Activated naive CD8-positive, alpha-beta T cell treated with anti-CD3 and anti-CD28 coated beads, Interleukin-2, amount 10 ng/mL, durations not matched to agents 7 days and 5 days (primary cell): ENCODE results near the gene SETD1B. TPM values are rescaled to one million over a fixed set of nuclear protein-coding genes. Genes with fewer than 3 reads are reported as not detected.
"Not testable (repeated sequence)": the region's sequence is repeated elsewhere in the genome, so short reads cannot be mapped to it uniquely, and the experiment has no call there.

Experiments
- ATAC-seq: fragments of 150-1000 bp; cut with Tn5 transposase; one replicate; pipeline ENCODE4 v1.10.0; 2021; ENCODE audit warnings: low read depth, moderate library complexity
- POLR2A ChIA-PET: fragments of 350-600 bp; sonication (Branson Sonifier 250); formaldehyde crosslinking; loops from one replicate; lab custom pipeline; 2021; ENCODE audit warnings: antibody characterized with exemption; lab: Charles Lee
- DNase-seq: peaks from one replicate; pipeline ENCODE4 v3.0.0; 2021
- H3K27ac Mint-ChIP-seq: one replicate; pipeline ENCODE4 v1.8.0; 2022; ENCODE audit warnings: mild to moderate bottlenecking, mixed read lengths
- H3K27me3 Mint-ChIP-seq: one replicate; pipeline ENCODE4 v1.8.0; 2022; ENCODE audit warnings: mild to moderate bottlenecking, moderate library complexity, mixed read lengths
- H3K36me3 Mint-ChIP-seq: one replicate; pipeline ENCODE4 v1.8.0; 2021; ENCODE audit warnings: mild to moderate bottlenecking, mixed read lengths
- H3K4me1 Mint-ChIP-seq: one replicate; pipeline ENCODE4 v1.8.0; 2021; ENCODE audit warnings: mixed read lengths
- H3K4me3 Mint-ChIP-seq: one replicate; pipeline ENCODE4 v1.8.0; 2022; ENCODE audit warnings: mild to moderate bottlenecking, moderate library complexity, mixed read lengths
- H3K9me3 Mint-ChIP-seq: one replicate; pipeline ENCODE4 v1.8.0; 2021; ENCODE audit warnings: mixed read lengths
- total RNA-seq, 2 experiments: library from RNA; stranded (reverse); gene quantifications; one replicate each; pipeline ENCODE4 v1.2.3, GENCODE V29; 2021

Gene SETD1B
- 10 to 100 TPM; 45.0 to 46.8 TPM for total RNA-seq

- Mint-ChIP-seq H3K4me3 (peak within 1 kb of the TSS; percentile 96), H3K36me3 (peaks cover 22% of the 10 kb centered on the region), H3K27me3 (no peaks in the 10 kb centered on the region), H3K27ac (peak within 1 kb of the TSS; percentile 98), H3K4me1 (peaks cover 24% of the 10 kb centered on the region), H3K9me3 (no peaks in the 10 kb centered on the region)
- no peak for ATAC-seq
- POLR2A ChIA-PET: interaction anchor here (0.8 to 31.1 kb wide), 7 partner anchors 1 to 404 kb away, joined by 3 to 931 read pairs (median 4); partner anchors contain the start of genes CFAP251, RHOF, RNF34 and SETD1B
- DNase-seq: peak; percentile 77
These were observed at the start of gene SETD1B for GRCh38 chr12:121803861-121804416. Gene SETD1B, plus strand, starts transcription at chr12:121804009. Its CDS starts 729 bp downstream, at chr12:121804738.

DNA sequence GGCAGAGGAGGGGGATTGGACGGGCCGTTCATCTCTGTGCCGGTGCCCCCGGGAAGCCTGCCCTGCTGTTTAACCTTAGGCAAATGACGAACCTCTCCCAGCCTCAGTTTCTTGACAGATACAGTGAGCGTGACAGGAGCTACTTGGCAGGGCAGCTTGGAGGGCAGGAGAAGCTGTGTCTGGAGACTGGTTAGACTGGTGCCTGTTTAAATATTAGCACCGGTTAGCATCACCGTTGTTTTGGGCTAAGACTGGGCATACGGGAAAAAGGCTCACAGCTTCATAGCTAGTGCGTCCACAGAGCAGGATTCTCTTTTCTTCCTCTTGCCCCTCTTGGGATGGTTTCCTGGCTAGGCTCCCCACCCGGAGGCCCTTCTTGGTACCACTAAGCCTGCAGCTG, 49.0 kb upstream of the SETD1B start:
- no peak for DNase-seq
- no peaks in the 10 kb centered on the region for H3K27me3 Mint-ChIP-seq
- POLR2A ChIA-PET: no interaction called here
- no peak overlapping the region for H3K4me3 Mint-ChIP-seq
- ATAC-seq: no peak
- H3K4me1 Mint-ChIP-seq: peaks cover 18% of the 10 kb centered on the region
- no peak overlapping the region for H3K27ac Mint-ChIP-seq
- no peaks in the 10 kb centered on the region for H3K9me3 Mint-ChIP-seq
- peaks cover 14% of the 10 kb centered on the region for H3K36me3 Mint-ChIP-seq

DNA sequence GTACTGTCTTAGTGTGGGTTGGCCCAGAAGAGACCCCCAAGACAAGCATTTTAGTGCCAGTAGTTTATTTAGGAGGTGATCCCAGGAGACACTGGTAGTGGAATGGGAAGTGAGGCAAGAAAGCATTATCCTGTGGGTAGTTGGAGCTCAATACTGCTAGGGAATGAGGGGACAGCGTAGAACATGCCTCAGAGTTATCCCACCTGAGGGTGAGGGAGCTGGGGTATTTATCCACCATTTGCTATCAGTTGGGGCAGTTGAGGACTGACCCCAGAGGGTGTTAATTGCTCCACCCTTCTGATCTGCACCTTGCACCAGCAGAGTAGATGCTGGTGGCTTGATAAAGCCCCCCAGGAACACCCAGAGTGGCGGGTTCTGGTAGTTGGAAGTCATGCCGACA, 48.2 kb upstream of the SETD1B start:
- peaks cover 12% of the 10 kb centered on the region for H3K36me3 Mint-ChIP-seq
- H3K27ac Mint-ChIP-seq: peak overlapping the region; percentile 30
- ATAC-seq (no peak), DNase-seq (no peak)
- peaks cover 18% of the 10 kb centered on the region for H3K4me1 Mint-ChIP-seq
- H3K4me3 Mint-ChIP-seq: no peak overlapping the region
- no peaks in the 10 kb centered on the region for H3K9me3 Mint-ChIP-seq
- no peaks in the 10 kb centered on the region for H3K27me3 Mint-ChIP-seq
- POLR2A ChIA-PET: interaction anchor here (0.6 to 1.6 kb wide), 3 partner anchors 32 to 176 kb away, joined by 3 to 21 read pairs (median 3); partner anchors contain the start of gene TMEM120B

DNA sequence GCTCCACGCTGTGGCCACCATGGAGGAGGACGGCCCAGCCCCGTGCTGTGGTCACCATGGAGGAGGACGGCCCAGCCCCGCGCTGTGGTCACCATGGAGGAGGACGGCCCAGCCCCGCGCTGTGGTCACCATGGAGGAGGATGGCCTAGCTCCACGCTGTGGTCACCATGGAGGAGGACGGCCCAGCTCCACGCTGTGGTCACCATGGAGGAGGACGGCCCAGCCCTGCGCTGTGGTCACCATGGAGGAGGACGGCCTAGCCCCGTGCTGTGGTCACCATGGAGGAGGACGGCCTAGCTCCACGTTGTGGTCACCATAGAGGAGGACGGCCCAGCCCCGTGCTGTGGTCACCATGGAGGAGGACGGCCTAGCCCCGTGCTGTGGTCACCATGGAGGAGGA, 45.3 kb upstream of the SETD1B start:
- POLR2A ChIA-PET, H3K9me3 Mint-ChIP-seq, H3K36me3 Mint-ChIP-seq, ATAC-seq, H3K27me3 Mint-ChIP-seq, H3K4me3 Mint-ChIP-seq, H3K27ac Mint-ChIP-seq, DNase-seq: not testable (repeated sequence)
- H3K4me1 Mint-ChIP-seq: peaks cover 17% of the 10 kb centered on the region

DNA sequence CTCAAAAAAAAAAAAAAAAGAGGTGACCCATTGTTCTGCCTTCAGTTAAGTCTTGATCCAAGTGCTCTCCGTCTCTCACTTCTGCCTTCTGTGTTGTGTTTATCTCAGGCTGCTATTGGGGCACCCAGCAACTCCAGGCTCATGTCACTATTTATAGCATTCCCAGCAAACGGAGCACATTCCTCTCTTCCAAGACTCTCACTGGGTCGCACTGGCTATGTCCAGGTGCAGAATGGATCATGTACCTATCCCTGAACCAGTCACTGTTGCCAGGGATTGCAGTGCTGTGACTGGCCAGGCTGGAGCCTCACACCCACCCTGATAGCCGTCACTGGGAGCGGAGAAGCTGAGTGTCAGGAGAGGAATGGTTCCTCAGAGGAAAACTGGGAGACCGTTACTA, 41.5 kb upstream of the SETD1B start:
- POLR2A ChIA-PET: interaction anchor here (0.7 to 0.9 kb wide), 4 partner anchors 10 to 296 kb away, joined by 3 to 6 read pairs (median 4); no protein-coding TSS in a partner anchor
- ATAC-seq (no peak), DNase-seq (no peak)
- no peaks in the 10 kb centered on the region for H3K4me1 Mint-ChIP-seq
- no peak overlapping the region for H3K4me3 Mint-ChIP-seq
- H3K36me3 Mint-ChIP-seq: peaks cover 3% of the 10 kb centered on the region
- peak overlapping the region; percentile 5 for H3K27ac Mint-ChIP-seq
- no peaks in the 10 kb centered on the region for H3K27me3 Mint-ChIP-seq
- H3K9me3 Mint-ChIP-seq: no peaks in the 10 kb centered on the region

DNA sequence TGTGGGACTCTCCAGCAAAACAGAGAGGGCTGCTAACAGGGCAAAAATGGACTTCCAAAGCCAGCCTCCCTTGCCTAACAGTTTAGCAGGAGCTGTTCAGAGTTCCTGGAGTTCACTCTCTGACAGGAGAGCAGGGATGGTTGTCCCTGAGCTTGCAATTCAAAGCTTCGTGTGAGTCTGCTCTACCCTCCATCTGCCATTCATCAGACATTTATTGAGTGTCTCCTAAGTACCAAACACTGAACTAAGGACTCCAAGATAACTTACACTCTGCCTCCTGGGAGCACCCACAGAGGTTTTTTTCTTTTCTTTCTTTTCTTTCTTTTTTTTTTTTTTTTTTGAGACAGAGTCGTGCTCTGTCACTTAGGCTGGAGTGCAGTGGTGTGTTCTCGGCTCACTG, 39.0 kb upstream of the SETD1B start:
- Mint-ChIP-seq H3K27me3 (no peaks in the 10 kb centered on the region), H3K36me3 (peaks cover 3% of the 10 kb centered on the region), H3K4me1 (no peaks in the 10 kb centered on the region), H3K9me3 (no peaks in the 10 kb centered on the region), H3K4me3 (no peak overlapping the region), H3K27ac (no peak overlapping the region)
- DNase-seq (no peak), ATAC-seq (no peak)
- POLR2A ChIA-PET: no interaction called here

DNA sequence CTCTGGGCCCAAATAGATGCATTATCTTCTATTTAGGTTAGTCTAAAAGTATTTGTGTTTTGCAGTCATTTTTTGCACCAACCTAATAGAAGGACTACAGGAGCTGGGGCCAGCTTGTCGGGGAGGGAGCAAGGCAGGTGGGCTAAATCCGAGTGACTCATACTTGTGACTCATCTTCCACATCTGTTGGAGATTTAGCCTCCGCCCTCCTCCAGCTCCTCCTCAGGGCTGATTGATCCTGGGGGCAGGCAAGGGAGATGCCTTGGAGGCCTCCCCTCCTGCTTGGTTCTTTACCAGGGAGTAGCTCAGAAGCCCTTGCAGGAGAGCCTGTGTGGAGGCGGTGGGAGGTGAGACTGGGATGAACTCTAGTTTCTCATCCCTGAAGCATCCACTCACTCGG, 38.2 kb upstream of the SETD1B start:
- ATAC-seq (no peak), DNase-seq (no peak)
- Mint-ChIP-seq H3K4me1 (no peaks in the 10 kb centered on the region), H3K27me3 (no peaks in the 10 kb centered on the region), H3K4me3 (no peak overlapping the region), H3K27ac (no peak overlapping the region), H3K9me3 (no peaks in the 10 kb centered on the region), H3K36me3 (peaks cover 3% of the 10 kb centered on the region)
- POLR2A ChIA-PET: no interaction called here

- no peaks in the 10 kb centered on the region for H3K9me3 Mint-ChIP-seq
- H3K36me3 Mint-ChIP-seq: peaks cover 3% of the 10 kb centered on the region
- DNase-seq (no peak), ATAC-seq (peak; percentile 29)
- no peak overlapping the region for H3K4me3 Mint-ChIP-seq
- no peak overlapping the region for H3K27ac Mint-ChIP-seq
- POLR2A ChIA-PET: interaction anchor here (1.4 kb wide), 1 partner anchor 80 kb away, joined by 3 read pairs; no protein-coding TSS in a partner anchor
- no peaks in the 10 kb centered on the region for H3K27me3 Mint-ChIP-seq
- H3K4me1 Mint-ChIP-seq: no peaks in the 10 kb centered on the region
These were observed 37.3 kb upstream of the SETD1B start for GRCh38 chr12:121766290-121767039.

- no peak for ATAC-seq
- Mint-ChIP-seq H3K9me3 (no peaks in the 10 kb centered on the region), H3K36me3 (no peaks in the 10 kb centered on the region), H3K27ac (no peak overlapping the region), H3K4me1 (no peaks in the 10 kb centered on the region), H3K4me3 (no peak overlapping the region), H3K27me3 (no peaks in the 10 kb centered on the region)
- no peak for DNase-seq
- POLR2A ChIA-PET: interaction anchor here (0.5 to 1.4 kb wide), 2 partner anchors 81 to 83 kb away, joined by 3 to 4 read pairs; no protein-coding TSS in a partner anchor
These were observed 36.2 kb upstream of the SETD1B start for GRCh38 chr12:121767525-121768016.

DNA sequence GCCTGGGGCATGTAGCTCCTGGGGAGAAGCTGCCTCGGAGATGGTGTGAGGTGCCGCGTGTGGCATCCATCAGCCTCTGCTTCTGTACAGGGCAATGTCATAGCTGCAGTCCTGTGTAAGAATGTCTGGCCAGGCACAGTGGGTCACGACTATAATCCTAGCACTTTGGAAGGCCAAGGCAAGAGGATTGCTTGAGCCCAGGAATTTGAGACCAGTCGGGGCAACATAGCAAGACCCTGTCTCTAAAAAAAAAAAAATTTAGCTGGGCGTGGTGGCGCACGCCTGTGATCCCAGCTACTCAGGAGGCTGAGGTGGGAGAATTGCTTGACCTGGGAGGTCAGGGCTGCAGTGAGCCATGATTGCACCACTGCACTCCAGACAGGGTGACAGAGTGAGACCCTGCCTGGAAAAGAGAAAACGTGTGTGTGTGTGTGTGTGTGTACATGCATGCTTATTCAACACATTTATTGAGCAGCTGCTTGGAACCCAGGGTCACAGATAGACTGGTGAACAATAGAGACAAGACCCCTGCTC, 34.4 kb upstream of the SETD1B start:
- no peaks in the 10 kb centered on the region for H3K36me3 Mint-ChIP-seq
- ATAC-seq: no peak
- H3K27me3 Mint-ChIP-seq: no peaks in the 10 kb centered on the region
- POLR2A ChIA-PET: interaction anchor here (1.5 kb wide), 1 partner anchor 20 kb away, joined by 5 read pairs; no protein-coding TSS in a partner anchor
- no peak overlapping the region for H3K27ac Mint-ChIP-seq
- no peak for DNase-seq
- no peak overlapping the region for H3K4me3 Mint-ChIP-seq
- H3K9me3 Mint-ChIP-seq: no peaks in the 10 kb centered on the region
- peaks cover 7% of the 10 kb centered on the region for H3K4me1 Mint-ChIP-seq

- ATAC-seq (no peak), DNase-seq (no peak)
- H3K27ac Mint-ChIP-seq: no peak overlapping the region
- POLR2A ChIA-PET: interaction anchor here (1.5 kb wide), 1 partner anchor 20 kb away, joined by 5 read pairs; no protein-coding TSS in a partner anchor
- H3K9me3 Mint-ChIP-seq: no peaks in the 10 kb centered on the region
- H3K4me1 Mint-ChIP-seq: peaks cover 7% of the 10 kb centered on the region
- no peaks in the 10 kb centered on the region for H3K36me3 Mint-ChIP-seq
- no peak overlapping the region for H3K4me3 Mint-ChIP-seq
- no peaks in the 10 kb centered on the region for H3K27me3 Mint-ChIP-seq
These were observed 33.9 kb upstream of the SETD1B start for GRCh38 chr12:121769831-121770301.

DNA sequence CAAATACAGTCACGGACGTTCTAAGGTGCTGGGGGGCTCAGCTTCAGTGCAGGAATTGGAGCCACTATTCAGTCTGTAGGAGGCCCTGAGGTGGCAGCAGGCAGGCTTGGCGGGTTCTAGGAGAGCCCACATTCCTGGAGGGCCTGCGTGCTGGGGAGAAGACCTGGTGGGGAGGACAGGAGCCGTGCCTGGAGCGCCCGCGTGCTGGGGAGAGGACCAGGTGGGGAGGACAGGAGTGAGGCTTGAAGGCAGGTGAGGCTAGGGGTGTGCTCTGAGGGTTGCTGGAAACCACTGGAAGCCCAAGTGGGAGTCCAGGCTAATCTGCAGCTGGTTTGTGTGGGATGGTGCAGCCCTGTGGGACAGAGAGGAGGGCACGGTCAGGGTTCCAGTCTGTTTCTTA, 33.4 kb upstream of the SETD1B start:
- Mint-ChIP-seq H3K36me3 (no peaks in the 10 kb centered on the region), H3K27ac (no peak overlapping the region), H3K4me3 (no peak overlapping the region), H3K27me3 (no peaks in the 10 kb centered on the region), H3K9me3 (no peaks in the 10 kb centered on the region), H3K4me1 (peaks cover 7% of the 10 kb centered on the region)
- no peak for ATAC-seq
- POLR2A ChIA-PET: interaction anchor here (1.5 kb wide), 1 partner anchor 19 kb away, joined by 5 read pairs; no protein-coding TSS in a partner anchor
- DNase-seq: no peak
